GM21367 (cell line): ENCODE data around the gene PDS5B.
"Not testable (repeated sequence)": the region's sequence is repeated elsewhere in the genome, so short reads cannot be mapped to it uniquely, and the experiment has no call there.

Source experiments
- ATAC-seq: cut with Tn5 transposase; IDR thresholded peaks from one replicate; pipeline ENCODE4 v1.9.1; 2021; ENCODE audit not compliant: unreplicated experiment

The PDS5B gene

GRCh38 chr13:32721131-32722034 is 135.1 kb downstream of the PDS5B start:
- ATAC-seq: not testable (repeated sequence)

- no peak for ATAC-seq
Measured at GRCh38 chr13:32722340-32722739, 136.1 kb downstream of the PDS5B start.

GRCh38 chr13:32723987-32724386 is 137.7 kb downstream of the PDS5B start:
- ATAC-seq: no peak

- ATAC-seq: no peak
Measured at GRCh38 chr13:32726374-32727037, 140.3 kb downstream of the PDS5B start.

- ATAC-seq: no peak
Measured at GRCh38 chr13:32728327-32728726, 142.1 kb downstream of the PDS5B start.

GRCh38 chr13:32729097-32729496 is 142.8 kb downstream of the PDS5B start:
- not testable (repeated sequence) for ATAC-seq

GRCh38 chr13:32731074-32731473 is 144.8 kb downstream of the PDS5B start:
- no peak for ATAC-seq

GRCh38 chr13:32731576-32731975 is 145.3 kb downstream of the PDS5B start:
- ATAC-seq: no peak

- ATAC-seq: no peak
Measured at GRCh38 chr13:32733690-32734089, 147.4 kb downstream of the PDS5B start.

- no peak for ATAC-seq
Measured at GRCh38 chr13:32734511-32734910, 148.3 kb downstream of the PDS5B start.

- ATAC-seq: no peak
Measured at GRCh38 chr13:32735859-32736258, 149.6 kb downstream of the PDS5B start.

GRCh38 chr13:32736648-32737047 is 150.4 kb downstream of the PDS5B start:
- ATAC-seq: no peak

GRCh38 chr13:32737111-32737571 is 150.9 kb downstream of the PDS5B start:
- ATAC-seq: peak; percentile 62

- peak; percentile 26 for ATAC-seq
Measured at GRCh38 chr13:32737679-32738078, 151.4 kb downstream of the PDS5B start.

GRCh38 chr13:32745509-32745908 is 159.3 kb downstream of the PDS5B start:
- ATAC-seq: no peak

GRCh38 chr13:32746474-32746873 is 160.2 kb downstream of the PDS5B start:
- no peak for ATAC-seq

GRCh38 chr13:32748305-32748704 is 162.1 kb downstream of the PDS5B start:
- no peak for ATAC-seq

GRCh38 chr13:32751340-32751739 is 165.1 kb downstream of the PDS5B start:
- no peak for ATAC-seq

GRCh38 chr13:32752311-32752710 is 166.1 kb downstream of the PDS5B start:
- no peak for ATAC-seq

- no peak for ATAC-seq
Measured at GRCh38 chr13:32752997-32753606, 166.8 kb downstream of the PDS5B start.

GRCh38 chr13:32754179-32754578 is 167.9 kb downstream of the PDS5B start:
- no peak for ATAC-seq

- no peak for ATAC-seq
Measured at GRCh38 chr13:32759152-32759551, 172.9 kb downstream of the PDS5B start.
